ENCODE measurements around the gene UBE4B. TPM values are rescaled to one million over a fixed set of nuclear protein-coding genes. Genes with fewer than 3 reads are reported as not detected.

Gene UBE4B
- total and polyA plus RNA-seq, 2 experiments from 2014 or later, result 18.7 to 41.1 TPM

DNA sequence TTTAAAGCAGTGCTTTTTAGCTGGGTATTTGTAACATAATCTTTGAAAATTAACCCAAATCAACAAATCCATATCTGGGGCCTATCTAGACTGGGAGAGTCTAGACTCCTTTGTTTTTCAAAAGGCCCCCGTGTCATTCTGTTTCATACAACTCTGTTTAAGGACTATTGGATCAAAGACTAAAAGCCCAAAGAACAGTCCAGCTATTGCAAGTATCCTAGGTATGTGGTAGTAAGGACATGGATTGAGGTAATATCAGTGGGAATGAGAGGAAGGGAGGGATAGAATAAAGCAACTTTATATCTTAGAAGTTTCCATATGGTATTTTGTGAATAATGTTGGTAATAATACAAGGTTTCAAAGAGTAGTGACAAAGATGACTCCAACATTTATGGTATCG is 195.8 kb downstream of the UBE4B start:
- Histone ChIP-seq H3K4me3 (no peak overlapping the region), H3K9me3 (ENCODE audit: low read depth) (no peaks in the 10 kb centered on the region), H3K4me1 (ENCODE audit: insufficient read depth) (peaks cover 7% of the 10 kb centered on the region), H3K9me2 (replicated peaks; ENCODE audit: insufficient read depth) (no peaks in the 10 kb centered on the region), H3K27me3 (no peaks in the 10 kb centered on the region), H3K79me2 (peaks cover 96% of the 10 kb centered on the region), H3K4me2 (no peak overlapping the region), H3K36me3 (replicated peaks; ENCODE audit: insufficient read depth, low read depth) (no peaks in the 10 kb centered on the region), H4K20me1 (ENCODE audit: insufficient read depth, poor library complexity, severe bottlenecking) (peaks cover 79% of the 10 kb centered on the region), H2AFZ (no peak overlapping the region), H3K27ac (no peak overlapping the region)
- 70% methylated on average over 2 of the region's 2 CpGs for WGBS (ENCODE audit: low lambda C conversion rate, missing lambda C conversion rate)
- no peak for DNase-seq (ENCODE audit: low spot score)
- TF ChIP-seq, protein P1, sequence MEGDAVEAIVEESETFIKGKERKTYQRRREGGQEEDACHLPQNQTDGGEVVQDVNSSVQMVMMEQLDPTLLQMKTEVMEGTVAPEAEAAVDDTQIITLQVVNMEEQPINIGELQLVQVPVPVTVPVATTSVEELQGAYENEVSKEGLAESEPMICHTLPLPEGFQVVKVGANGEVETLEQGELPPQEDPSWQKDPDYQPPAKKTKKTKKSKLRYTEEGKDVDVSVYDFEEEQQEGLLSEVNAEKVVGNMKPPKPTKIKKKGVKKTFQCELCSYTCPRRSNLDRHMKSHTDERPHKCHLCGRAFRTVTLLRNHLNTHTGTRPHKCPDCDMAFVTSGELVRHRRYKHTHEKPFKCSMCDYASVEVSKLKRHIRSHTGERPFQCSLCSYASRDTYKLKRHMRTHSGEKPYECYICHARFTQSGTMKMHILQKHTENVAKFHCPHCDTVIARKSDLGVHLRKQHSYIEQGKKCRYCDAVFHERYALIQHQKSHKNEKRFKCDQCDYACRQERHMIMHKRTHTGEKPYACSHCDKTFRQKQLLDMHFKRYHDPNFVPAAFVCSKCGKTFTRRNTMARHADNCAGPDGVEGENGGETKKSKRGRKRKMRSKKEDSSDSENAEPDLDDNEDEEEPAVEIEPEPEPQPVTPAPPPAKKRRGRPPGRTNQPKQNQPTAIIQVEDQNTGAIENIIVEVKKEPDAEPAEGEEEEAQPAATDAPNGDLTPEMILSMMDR (IDR thresholded peaks at IDR 0.05; ENCODE audit: poor library complexity), result no peak
- TF ChIP-seq EZH2phosphoT487 (IDR thresholded peaks at IDR 0.05; ENCODE audit: low read depth, severe bottlenecking, unreplicated experiment) (no peak), EZH2 (IDR thresholded peaks at IDR 0.05; ENCODE audit: borderline replicate concordance) (no peak)

DNA sequence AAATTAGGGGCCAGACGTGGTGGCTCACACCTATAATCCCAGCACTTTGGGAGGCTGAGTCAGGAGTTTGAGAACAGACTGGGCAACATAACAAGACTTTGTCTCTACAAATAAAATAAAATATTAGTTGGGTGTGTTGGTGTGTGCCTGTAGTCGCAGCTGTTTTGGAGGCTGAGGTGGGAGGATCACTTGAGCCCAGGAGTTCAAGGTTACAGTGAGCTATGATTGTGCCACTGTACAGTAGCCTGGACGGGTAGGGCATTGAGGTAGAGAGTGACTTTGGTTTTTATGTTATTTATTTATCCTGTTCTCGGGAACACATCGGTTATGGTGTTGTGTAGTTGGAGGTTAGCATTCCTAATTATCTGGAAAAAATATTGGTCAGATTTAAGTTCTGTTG is 197.1 kb downstream of the UBE4B start:
- TF ChIP-seq EZH2phosphoT487 (IDR thresholded peaks at IDR 0.05; ENCODE audit: low read depth, severe bottlenecking, unreplicated experiment), result no peak
- no peak overlapping the region for H3K27ac ChIP-seq
- no peak overlapping the region for H3K4me3 ChIP-seq
- no peak overlapping the region for H3K4me2 ChIP-seq
- H3K27me3 ChIP-seq, result no peaks in the 10 kb centered on the region
- no peaks in the 10 kb centered on the region for H3K9me2 ChIP-seq (replicated peaks; ENCODE audit: insufficient read depth)
- no peak for DNase-seq (ENCODE audit: low spot score)
- peaks cover 94% of the 10 kb centered on the region for H3K79me2 ChIP-seq
- H3K9me3 ChIP-seq (ENCODE audit: low read depth), result no peaks in the 10 kb centered on the region
- no peak overlapping the region for H2AFZ ChIP-seq
- H4K20me1 ChIP-seq (ENCODE audit: insufficient read depth, poor library complexity, severe bottlenecking), result peaks cover 65% of the 10 kb centered on the region
- 93% methylated on average over 5 of the region's 5 CpGs for WGBS (ENCODE audit: low lambda C conversion rate, missing lambda C conversion rate)
- H3K4me1 ChIP-seq (ENCODE audit: insufficient read depth), result peaks cover 7% of the 10 kb centered on the region
- H3K36me3 ChIP-seq (replicated peaks; ENCODE audit: insufficient read depth, low read depth), result no peaks in the 10 kb centered on the region

MicroRNAs encoded within 50 kb of the gene (microRNA counts, 767-probe panel; counts per million panel counts)
- microRNA hsa-miR-1273d, result not detected

Small RNA genes lying within 50 kb of the gene (microRNA-seq; reads per million reads assigned to microRNA genes)
- not detected for gene MIR1273D

Small RNA genes lying within 50 kb of the gene (small RNA-seq; reads per million reads assigned to genes)
- not detected for gene MIR1273D
- gene RNU6-828P, result not detected

Other genes starting within 250 kb of the UBE4B start
- 40.5 and 47.7 TPM in 2 replicates for gene CLSTN1, start 209.0 kb upstream of the UBE4B start, total RNA-seq
- 64.9 and 74.2 TPM in 2 replicates for gene CLSTN1, start 209.0 kb upstream of the UBE4B start, polyA plus RNA-seq
- 22.8 and 25.2 TPM in 2 replicates for gene CTNNBIP1, start 122.7 kb upstream of the UBE4B start, total RNA-seq
- gene CTNNBIP1, start 122.7 kb upstream of the UBE4B start, polyA plus RNA-seq, result 47.2 and 49.8 TPM in 2 replicates
- gene LZIC, start 89.6 kb upstream of the UBE4B start, total RNA-seq, result 47.6 and 48.1 TPM in 2 replicates
- gene LZIC, start 89.6 kb upstream of the UBE4B start, polyA plus RNA-seq, result 24.2 and 25.7 TPM in 2 replicates
- gene NMNAT1, start 89.5 kb upstream of the UBE4B start, total RNA-seq, result 10.2 and 23.5 TPM in 2 replicates
- 6.8 TPM in 2 replicates for gene NMNAT1, start 89.5 kb upstream of the UBE4B start, polyA plus RNA-seq
- 0.50 and 2.0 TPM in 2 replicates for gene RBP7, start 35.7 kb upstream of the UBE4B start, total RNA-seq
- 0.25 and 0.61 TPM in 2 replicates for gene RBP7, start 35.7 kb upstream of the UBE4B start, polyA plus RNA-seq
- 32.7 and 37.0 TPM in 2 replicates for gene KIF1B, start 177.6 kb downstream of the UBE4B start, total RNA-seq
- 14.6 and 15.4 TPM in 2 replicates for gene KIF1B, start 177.6 kb downstream of the UBE4B start, polyA plus RNA-seq

Data from hepatocyte (in vitro differentiated cells).